COLO829 (cell line): ENCODE results near the gene LLGL2.

Experiments
- DNase-seq: peaks from one replicate; pipeline ENCODE4 v3.0.0; 2012; ENCODE audit warnings: low spot score

Gene LLGL2

GRCh38 chr17:75491680-75492079, 33.8 kb upstream of the LLGL2 start:
- no peak for DNase-seq

- DNase-seq, result no peak
Measured at GRCh38 chr17:75492555-75493168, 32.8 kb upstream of the LLGL2 start.

GRCh38 chr17:75493476-75494129, 31.9 kb upstream of the LLGL2 start:
- DNase-seq, result no peak

- DNase-seq, result no peak
Measured at GRCh38 chr17:75494326-75494877, 31.1 kb upstream of the LLGL2 start.

- DNase-seq, result no peak
Measured at GRCh38 chr17:75496005-75496404, 29.5 kb upstream of the LLGL2 start.

- DNase-seq, result no peak
Measured at GRCh38 chr17:75498039-75498725, 27.3 kb upstream of the LLGL2 start.

GRCh38 chr17:75498726-75499213, 26.7 kb upstream of the LLGL2 start:
- DNase-seq, result no peak

- no peak for DNase-seq
Measured at GRCh38 chr17:75499313-75500022, 26.0 kb upstream of the LLGL2 start.

GRCh38 chr17:75500419-75501216, 24.9 kb upstream of the LLGL2 start:
- DNase-seq, result no peak

GRCh38 chr17:75501378-75502071, 24.0 kb upstream of the LLGL2 start:
- DNase-seq, result no peak

- DNase-seq, result no peak
Measured at GRCh38 chr17:75502072-75502720, 23.3 kb upstream of the LLGL2 start.

GRCh38 chr17:75502721-75503329, 22.7 kb upstream of the LLGL2 start:
- DNase-seq, result no peak

GRCh38 chr17:75503337-75503950, 22.1 kb upstream of the LLGL2 start:
- no peak for DNase-seq

GRCh38 chr17:75503976-75504346, 21.5 kb upstream of the LLGL2 start:
- no peak for DNase-seq

GRCh38 chr17:75504347-75505151, 20.9 kb upstream of the LLGL2 start:
- no peak for DNase-seq

- DNase-seq, result no peak
Measured at GRCh38 chr17:75505152-75505409, 20.4 kb upstream of the LLGL2 start.

- no peak for DNase-seq
Measured at GRCh38 chr17:75505640-75506039, 19.9 kb upstream of the LLGL2 start.

GRCh38 chr17:75506134-75506533, 19.4 kb upstream of the LLGL2 start:
- DNase-seq, result no peak

GRCh38 chr17:75506888-75507287, 18.6 kb upstream of the LLGL2 start:
- no peak for DNase-seq
